ENCODE data around the gene NFKBIL1. TPM values are rescaled to one million over a fixed set of nuclear protein-coding genes. Genes with fewer than 3 reads are reported as not detected.

NFKBIL1 gene
- total and polyA plus RNA-seq, 2 experiments from 2014 or later: 25.0 to 28.9 TPM

DNA sequence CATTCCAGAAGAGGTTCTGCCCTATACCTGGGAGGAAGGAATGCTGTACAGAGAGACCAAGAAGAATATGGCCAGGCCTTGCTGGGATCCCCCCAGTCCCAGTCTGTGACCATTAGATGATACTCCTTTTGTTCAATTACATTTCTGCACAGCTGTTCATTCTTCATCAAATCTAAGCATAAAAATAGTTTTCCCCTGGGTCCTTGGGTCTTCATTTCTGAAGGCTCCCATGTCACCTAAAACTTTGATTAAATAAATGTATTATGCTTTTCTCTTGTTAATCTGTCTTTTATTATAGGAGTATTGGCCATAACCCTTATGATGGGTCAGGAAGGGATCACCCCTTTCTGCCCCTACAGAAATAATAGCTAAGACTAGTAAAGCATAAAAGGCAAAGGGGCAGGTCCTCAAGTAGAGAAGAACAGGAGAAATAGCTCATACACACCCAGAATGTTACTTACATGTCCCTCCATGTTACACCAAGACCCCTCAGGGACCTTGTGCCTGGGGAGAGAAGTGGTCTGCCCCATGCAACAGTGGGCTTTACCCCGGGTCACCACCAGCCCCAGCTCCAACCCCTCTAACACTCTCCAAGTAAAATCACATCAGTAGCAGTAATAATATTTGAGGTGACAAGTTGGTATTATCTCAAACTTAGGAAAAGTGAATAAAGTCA lies 22.6 kb downstream of the NFKBIL1 start:
- Histone ChIP-seq H3K36me3 (replicated peaks; ENCODE audit: insufficient read depth, low read depth) (no peaks in the 10 kb centered on the region), H3K4me2 (no peak overlapping the region), H3K27me3 (peaks cover 6% of the 10 kb centered on the region), H3K4me1 (ENCODE audit: insufficient read depth) (no peaks in the 10 kb centered on the region), H3K9me2 (replicated peaks; ENCODE audit: insufficient read depth) (no peaks in the 10 kb centered on the region), H3K79me2 (no peaks in the 10 kb centered on the region), H3K4me3 (no peak overlapping the region), H3K27ac (no peak overlapping the region), H2AFZ (no peak overlapping the region), H4K20me1 (ENCODE audit: insufficient read depth, poor library complexity, severe bottlenecking) (no peaks in the 10 kb centered on the region), H3K9me3 (ENCODE audit: low read depth) (no peaks in the 10 kb centered on the region)
- no peak for DNase-seq (ENCODE audit: low spot score)
- TF ChIP-seq EZH2phosphoT487 (IDR thresholded peaks at IDR 0.05; ENCODE audit: low read depth, severe bottlenecking, unreplicated experiment): no peak
- TF ChIP-seq EZH2 (IDR thresholded peaks at IDR 0.05; ENCODE audit: borderline replicate concordance): no peak
- TF ChIP-seq, protein P1, sequence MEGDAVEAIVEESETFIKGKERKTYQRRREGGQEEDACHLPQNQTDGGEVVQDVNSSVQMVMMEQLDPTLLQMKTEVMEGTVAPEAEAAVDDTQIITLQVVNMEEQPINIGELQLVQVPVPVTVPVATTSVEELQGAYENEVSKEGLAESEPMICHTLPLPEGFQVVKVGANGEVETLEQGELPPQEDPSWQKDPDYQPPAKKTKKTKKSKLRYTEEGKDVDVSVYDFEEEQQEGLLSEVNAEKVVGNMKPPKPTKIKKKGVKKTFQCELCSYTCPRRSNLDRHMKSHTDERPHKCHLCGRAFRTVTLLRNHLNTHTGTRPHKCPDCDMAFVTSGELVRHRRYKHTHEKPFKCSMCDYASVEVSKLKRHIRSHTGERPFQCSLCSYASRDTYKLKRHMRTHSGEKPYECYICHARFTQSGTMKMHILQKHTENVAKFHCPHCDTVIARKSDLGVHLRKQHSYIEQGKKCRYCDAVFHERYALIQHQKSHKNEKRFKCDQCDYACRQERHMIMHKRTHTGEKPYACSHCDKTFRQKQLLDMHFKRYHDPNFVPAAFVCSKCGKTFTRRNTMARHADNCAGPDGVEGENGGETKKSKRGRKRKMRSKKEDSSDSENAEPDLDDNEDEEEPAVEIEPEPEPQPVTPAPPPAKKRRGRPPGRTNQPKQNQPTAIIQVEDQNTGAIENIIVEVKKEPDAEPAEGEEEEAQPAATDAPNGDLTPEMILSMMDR (IDR thresholded peaks at IDR 0.05; ENCODE audit: poor library complexity): no peak
- WGBS (ENCODE audit: low lambda C conversion rate, missing lambda C conversion rate): 91% methylated on average over 1 of the region's 1 CpG

DNA sequence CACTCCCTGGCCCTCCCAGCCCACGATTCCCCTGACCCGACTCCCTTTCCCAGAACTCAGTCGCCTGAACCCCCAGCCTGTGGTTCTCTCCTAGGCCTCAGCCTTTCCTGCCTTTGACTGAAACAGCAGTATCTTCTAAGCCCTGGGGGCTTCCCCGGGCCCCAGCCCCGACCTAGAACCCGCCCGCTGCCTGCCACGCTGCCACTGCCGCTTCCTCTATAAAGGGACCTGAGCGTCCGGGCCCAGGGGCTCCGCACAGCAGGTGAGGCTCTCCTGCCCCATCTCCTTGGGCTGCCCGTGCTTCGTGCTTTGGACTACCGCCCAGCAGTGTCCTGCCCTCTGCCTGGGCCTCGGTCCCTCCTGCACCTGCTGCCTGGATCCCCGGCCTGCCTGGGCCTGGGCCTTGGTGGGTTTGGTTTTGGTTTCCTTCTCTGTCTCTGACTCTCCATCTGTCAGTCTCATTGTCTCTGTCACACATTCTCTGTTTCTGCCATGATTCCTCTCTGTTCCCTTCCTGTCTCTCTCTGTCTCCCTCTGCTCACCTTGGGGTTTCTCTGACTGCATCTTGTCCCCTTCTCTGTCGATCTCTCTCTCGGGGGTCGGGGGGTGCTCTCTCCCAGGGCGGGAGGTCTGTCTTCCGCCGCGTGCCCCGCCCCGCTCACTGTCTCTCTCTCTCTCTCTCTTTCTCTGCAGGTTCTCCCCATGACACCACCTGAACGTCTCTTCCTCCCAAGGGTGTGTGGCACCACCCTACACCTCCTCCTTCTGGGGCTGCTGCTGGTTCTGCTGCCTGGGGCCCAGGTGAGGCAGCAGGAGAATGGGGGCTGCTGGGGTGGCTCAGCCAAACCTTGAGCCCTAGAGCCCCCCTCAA lies 24.9 kb downstream of the NFKBIL1 start, which contains the start of gene LTA:
LTA (plus strand) TSS at position 249 of the 871 bp plus-strand sequence; CDS start at position 703, 454 bp downstream.
- 84% methylated on average over 26 of the region's 27 CpGs for WGBS (ENCODE audit: low lambda C conversion rate, missing lambda C conversion rate)
- no peaks in the 10 kb centered on the region for H3K9me3 ChIP-seq (ENCODE audit: low read depth)
- no peaks in the 10 kb centered on the region for H3K9me2 ChIP-seq (replicated peaks; ENCODE audit: insufficient read depth)
- TF ChIP-seq EZH2 (IDR thresholded peaks at IDR 0.05; ENCODE audit: borderline replicate concordance) (no peak), EZH2phosphoT487 (IDR thresholded peaks at IDR 0.05; ENCODE audit: low read depth, severe bottlenecking, unreplicated experiment) (no peak)
- TF ChIP-seq, protein P1 (IDR thresholded peaks at IDR 0.05; ENCODE audit: poor library complexity): no peak
- H4K20me1 ChIP-seq (ENCODE audit: insufficient read depth, poor library complexity, severe bottlenecking): no peaks in the 10 kb centered on the region
- H3K4me3 ChIP-seq: no peak within 1 kb of the TSS
- H3K4me1 ChIP-seq (ENCODE audit: insufficient read depth): no peaks in the 10 kb centered on the region
- H3K27ac ChIP-seq: no peak within 1 kb of the TSS
- H3K79me2 ChIP-seq: no peaks in the 10 kb centered on the region
- no peak within 1 kb of the TSS for H2AFZ ChIP-seq
- H3K36me3 ChIP-seq (replicated peaks; ENCODE audit: insufficient read depth, low read depth): no peaks in the 10 kb centered on the region
- no peak for DNase-seq (ENCODE audit: low spot score)
- peaks cover 6% of the 10 kb centered on the region for H3K27me3 ChIP-seq
- H3K4me2 ChIP-seq: no peak within 1 kb of the TSS

DNA sequence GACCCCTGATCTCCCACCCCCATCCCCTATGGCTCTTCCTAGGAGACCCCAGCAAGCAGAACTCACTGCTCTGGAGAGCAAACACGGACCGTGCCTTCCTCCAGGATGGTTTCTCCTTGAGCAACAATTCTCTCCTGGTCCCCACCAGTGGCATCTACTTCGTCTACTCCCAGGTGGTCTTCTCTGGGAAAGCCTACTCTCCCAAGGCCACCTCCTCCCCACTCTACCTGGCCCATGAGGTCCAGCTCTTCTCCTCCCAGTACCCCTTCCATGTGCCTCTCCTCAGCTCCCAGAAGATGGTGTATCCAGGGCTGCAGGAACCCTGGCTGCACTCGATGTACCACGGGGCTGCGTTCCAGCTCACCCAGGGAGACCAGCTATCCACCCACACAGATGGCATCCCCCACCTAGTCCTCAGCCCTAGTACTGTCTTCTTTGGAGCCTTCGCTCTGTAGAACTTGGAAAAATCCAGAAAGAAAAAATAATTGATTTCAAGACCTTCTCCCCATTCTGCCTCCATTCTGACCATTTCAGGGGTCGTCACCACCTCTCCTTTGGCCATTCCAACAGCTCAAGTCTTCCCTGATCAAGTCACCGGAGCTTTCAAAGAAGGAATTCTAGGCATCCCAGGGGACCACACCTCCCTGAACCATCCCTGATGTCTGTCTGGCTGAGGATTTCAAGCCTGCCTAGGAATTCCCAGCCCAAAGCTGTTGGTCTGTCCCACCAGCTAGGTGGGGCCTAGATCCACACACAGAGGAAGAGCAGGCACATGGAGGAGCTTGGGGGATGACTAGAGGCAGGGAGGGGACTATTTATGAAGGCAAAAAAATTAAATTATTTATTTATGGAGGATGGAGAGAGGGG lies 26.1 kb downstream of the NFKBIL1 start:
- H4K20me1 ChIP-seq (ENCODE audit: insufficient read depth, poor library complexity, severe bottlenecking): no peaks in the 10 kb centered on the region
- H3K9me2 ChIP-seq (replicated peaks; ENCODE audit: insufficient read depth): no peaks in the 10 kb centered on the region
- no peak overlapping the region for H3K27ac ChIP-seq
- DNase-seq (ENCODE audit: low spot score): no peak
- no peak overlapping the region for H3K4me3 ChIP-seq
- H3K4me2 ChIP-seq: no peak overlapping the region
- no peak overlapping the region for H2AFZ ChIP-seq
- no peaks in the 10 kb centered on the region for H3K79me2 ChIP-seq
- H3K4me1 ChIP-seq (ENCODE audit: insufficient read depth): no peaks in the 10 kb centered on the region
- H3K27me3 ChIP-seq: peaks cover 3% of the 10 kb centered on the region
- WGBS (ENCODE audit: low lambda C conversion rate, missing lambda C conversion rate): 86% methylated on average over 9 of the region's 9 CpGs
- no peaks in the 10 kb centered on the region for H3K9me3 ChIP-seq (ENCODE audit: low read depth)
- no peaks in the 10 kb centered on the region for H3K36me3 ChIP-seq (replicated peaks; ENCODE audit: insufficient read depth, low read depth)
- TF ChIP-seq EZH2phosphoT487 (IDR thresholded peaks at IDR 0.05; ENCODE audit: low read depth, severe bottlenecking, unreplicated experiment) (no peak), EZH2 (IDR thresholded peaks at IDR 0.05; ENCODE audit: borderline replicate concordance) (no peak)
- TF ChIP-seq, protein P1 (IDR thresholded peaks at IDR 0.05; ENCODE audit: poor library complexity): no peak

All from hepatocyte (in vitro differentiated cells).